GM19099 (cell line): ENCODE results near the gene LCN12.

Experiments used
- POLR2A ChIP-seq: IDR thresholded peaks from 3 replicates; pipeline ENCODE4 v1.6.1; 2011; ENCODE audit warnings: low read depth; ENCODE audit not compliant: insufficient read length; ENCODE audit errors: extremely low read depth

The LCN12 gene

DNA sequence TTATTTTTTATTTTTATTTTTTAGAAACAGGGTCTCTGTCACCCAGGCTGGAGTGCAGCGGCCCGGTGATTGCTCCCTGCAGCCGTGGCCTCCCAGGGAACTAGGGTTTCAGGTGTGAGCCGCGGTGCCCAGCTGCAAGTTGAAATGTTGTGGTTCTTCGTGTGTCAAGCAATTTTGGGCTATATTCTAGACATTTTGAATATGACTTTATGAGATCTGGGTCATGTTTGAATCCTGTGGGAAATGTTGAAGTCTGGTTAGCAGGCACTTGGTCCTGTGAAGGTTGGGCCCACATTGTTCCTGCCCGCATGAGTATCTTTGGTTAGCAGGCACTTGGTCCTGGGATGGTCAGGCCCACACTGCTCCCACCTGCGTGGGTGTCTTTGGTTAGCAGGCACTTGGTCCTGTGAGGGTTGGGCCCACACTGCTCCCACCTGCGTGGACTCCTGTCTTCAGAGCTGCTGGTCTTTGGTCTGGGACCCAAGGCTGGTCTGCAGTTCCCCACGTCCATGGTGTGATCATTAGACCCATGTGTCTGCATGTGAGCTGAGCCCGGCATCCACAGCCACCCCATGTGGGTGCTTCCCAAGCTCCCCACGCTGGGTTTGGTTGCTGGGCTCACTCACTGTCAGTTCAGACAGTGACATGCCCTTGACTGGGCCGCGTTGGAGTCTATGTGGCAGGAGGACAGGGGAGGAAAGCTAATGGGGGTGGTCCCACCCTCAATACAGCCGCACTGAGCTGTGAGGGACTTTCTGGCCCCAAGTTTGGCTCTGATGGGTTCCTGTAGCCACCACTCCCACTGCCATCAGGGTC is 14.7 kb upstream of the LCN12 start:
- TF ChIP-seq POLR2A = no peak

DNA sequence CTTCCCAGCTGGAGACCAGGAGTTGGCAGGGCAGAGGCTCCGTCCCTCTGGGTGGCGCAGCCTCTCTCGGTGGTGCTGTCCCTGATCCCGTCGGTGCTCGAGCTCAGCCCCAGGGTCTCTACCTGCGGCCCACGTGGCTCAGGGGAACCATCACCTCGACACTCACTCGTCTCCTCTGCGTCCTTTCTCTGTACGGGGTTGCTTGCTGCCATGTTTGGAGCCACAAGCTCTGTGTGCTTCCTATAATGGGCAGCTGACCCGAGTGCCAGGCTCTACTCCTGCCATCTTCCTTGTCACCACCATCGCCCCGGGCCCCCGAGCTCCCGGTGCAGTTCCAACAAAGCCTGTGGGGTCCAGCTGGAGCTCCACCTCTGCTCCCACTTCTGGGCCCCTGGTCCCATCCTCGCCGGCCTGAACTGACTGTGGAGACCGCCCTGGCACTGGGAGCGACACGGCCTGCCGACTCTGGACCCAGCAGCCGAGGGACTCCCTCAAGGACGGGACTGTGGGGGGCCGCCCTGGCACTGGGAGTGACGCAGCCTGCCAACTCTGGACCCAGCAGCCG is 12.6 kb upstream of the LCN12 start:
- no peak for TF ChIP-seq POLR2A

DNA sequence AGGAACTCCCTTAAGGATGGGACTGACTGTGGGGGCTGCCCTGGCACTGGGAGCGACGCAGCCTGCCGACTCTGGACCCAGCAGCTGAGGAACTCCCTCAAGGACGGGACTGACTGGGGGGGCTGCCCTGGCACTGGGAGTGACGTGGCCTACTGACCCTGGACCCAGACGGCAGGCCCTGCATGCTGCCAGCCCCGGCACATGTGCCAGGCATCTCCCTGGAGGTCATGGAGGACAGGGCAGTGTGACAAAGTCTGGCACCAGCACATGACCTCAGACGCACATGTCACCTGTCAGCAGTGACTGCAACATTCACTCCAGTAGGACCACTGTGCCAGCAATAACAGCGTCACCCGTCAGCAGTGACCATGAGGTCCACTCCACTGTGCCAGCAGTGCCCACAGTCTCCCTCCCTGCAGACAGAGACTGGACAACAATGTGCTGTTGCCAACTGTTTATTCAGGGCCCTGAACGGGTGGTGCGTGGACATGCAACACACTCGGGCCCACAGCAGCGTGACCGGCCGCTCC is 12.0 kb upstream of the LCN12 start:
- TF ChIP-seq POLR2A = no peak

- no peak for TF ChIP-seq POLR2A
Measured at GRCh38 chr9:136940526-136941230, 11.4 kb upstream of the LCN12 start.

GRCh38 chr9:136941231-136942111 is 10.6 kb upstream of the LCN12 start:
- TF ChIP-seq POLR2A = no peak

- TF ChIP-seq POLR2A = no peak
Measured at GRCh38 chr9:136942112-136942880, 9.8 kb upstream of the LCN12 start.

- no peak for TF ChIP-seq POLR2A
Measured at GRCh38 chr9:136942881-136943230, 9.2 kb upstream of the LCN12 start.

GRCh38 chr9:136943291-136944211 is 8.5 kb upstream of the LCN12 start:
- no peak for TF ChIP-seq POLR2A

- TF ChIP-seq POLR2A = no peak
Measured at GRCh38 chr9:136944212-136944518, 7.9 kb upstream of the LCN12 start.

GRCh38 chr9:136944519-136945332 is 7.3 kb upstream of the LCN12 start, which contains the start of the genes C8G and FBXW5:
C8G (plus strand) TSS chr9:136945243; CDS start chr9:136945321, 78 bp downstream.
FBXW5 (minus strand) TSS chr9:136944738; CDS start chr9:136944083, 655 bp downstream.
- TF ChIP-seq POLR2A = peak; percentile 77

DNA sequence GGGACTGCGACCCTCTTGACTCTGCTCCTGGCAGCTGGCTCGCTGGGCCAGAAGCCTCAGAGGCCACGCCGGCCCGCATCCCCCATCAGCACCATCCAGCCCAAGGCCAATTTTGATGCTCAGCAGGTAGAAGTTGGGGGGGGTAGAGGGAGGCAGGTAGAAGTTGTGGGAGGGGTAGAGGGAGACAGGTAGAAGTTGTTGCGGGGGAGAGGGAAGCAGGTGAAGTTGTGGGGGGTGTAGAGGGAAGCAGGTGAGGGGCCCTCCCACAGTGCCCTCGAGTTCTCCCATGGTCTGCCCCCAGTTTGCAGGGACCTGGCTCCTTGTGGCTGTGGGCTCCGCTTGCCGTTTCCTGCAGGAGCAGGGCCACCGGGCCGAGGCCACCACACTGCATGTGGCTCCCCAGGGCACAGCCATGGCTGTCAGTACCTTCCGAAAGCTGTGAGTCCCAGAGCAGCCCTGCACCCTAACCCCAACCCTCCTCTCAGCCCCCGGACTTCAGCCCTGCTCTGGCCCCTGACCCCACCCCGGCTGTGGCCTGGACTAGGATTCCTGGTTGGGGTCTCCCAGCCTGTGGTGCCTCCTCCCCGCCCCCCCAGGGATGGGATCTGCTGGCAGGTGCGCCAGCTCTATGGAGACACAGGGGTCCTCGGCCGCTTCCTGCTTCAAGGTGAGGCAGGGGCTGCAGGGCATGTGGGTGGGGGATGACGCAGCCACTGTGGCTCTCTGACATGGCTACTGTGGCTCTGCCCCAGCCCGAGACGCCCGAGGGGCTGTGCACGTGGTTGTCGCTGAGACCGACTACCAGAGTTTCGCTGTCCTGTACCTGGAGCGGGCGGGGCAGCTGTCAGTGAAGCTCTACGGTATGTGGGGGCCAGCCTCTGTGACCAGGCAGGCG is 6.5 kb upstream of the LCN12 start:
- TF ChIP-seq POLR2A = no peak

- no peak for TF ChIP-seq POLR2A
Measured at GRCh38 chr9:136946228-136947027, 5.6 kb upstream of the LCN12 start.
